GM23248 (cell line): ENCODE data around the gene DESI1.

ENCODE experiments used
- EZH2 ChIP-seq: fragments of 200-600 bp; sonication (generic); IDR thresholded peaks from 2 replicates; pipeline ENCODE4 v1.6.1; 2018; ENCODE audit warnings: antibody characterized with exemption, mild to moderate bottlenecking; ENCODE audit not compliant: insufficient read depth, poor library complexity, severe bottlenecking
- EZH2phosphoT487 ChIP-seq: fragments of 200-600 bp; sonication (generic); IDR thresholded peaks from 2 replicates; pipeline ENCODE4 v1.6.1; 2018; ENCODE audit warnings: antibody characterized with exemption, moderate library complexity, mild to moderate bottlenecking, low read depth; ENCODE audit not compliant: insufficient read depth

GRCh38 chr22:41574847-41575381 is 45.9 kb downstream of the DESI1 start:
- no peak for TF ChIP-seq EZH2
- no peak for TF ChIP-seq EZH2phosphoT487
